Measurements from ENCODE around the gene DAGLB. TPM values are rescaled to one million over a fixed set of nuclear protein-coding genes. Genes with fewer than 3 reads are reported as not detected.

The DAGLB gene
- total and polyA plus RNA-seq, 9 donors, result 10.1 to 14.0 (median 10.9) TPM

Other genes with a start within 250 kb of the DAGLB start
- gene CYTH3, start 175.3 kb downstream of the DAGLB start, total RNA-seq, result 20.3 TPM
- 10 to 100 TPM; 33.1 to 46.7 (median 41.6) TPM for gene CYTH3, start 175.3 kb downstream of the DAGLB start, polyA plus RNA-seq (ENCODE audit: insufficient read depth in 1 of 8, insufficient read length in 8 of 8, low replicate concordance in 1 of 8)
- gene FAM220A, start 99.0 kb downstream of the DAGLB start, total RNA-seq, result 17.6 TPM
- 10 to 100 TPM; 16.0 to 21.2 (median 18.0) TPM for gene FAM220A, start 99.0 kb downstream of the DAGLB start, polyA plus RNA-seq (ENCODE audit: insufficient read depth in 1 of 8, insufficient read length in 8 of 8, low replicate concordance in 1 of 8)
- 47.2 TPM for gene RAC1, start 73.4 kb downstream of the DAGLB start, total RNA-seq
- 100 to 1,000 TPM; 147 to 185 (median 160) TPM for gene RAC1, start 73.4 kb downstream of the DAGLB start, polyA plus RNA-seq (ENCODE audit: insufficient read depth in 1 of 8, insufficient read length in 8 of 8, low replicate concordance in 1 of 8)
- 115 TPM for gene KDELR2, start 36.2 kb upstream of the DAGLB start, total RNA-seq
- 100 to 1,000 TPM; 145 to 240 (median 167) TPM for gene KDELR2, start 36.2 kb upstream of the DAGLB start, polyA plus RNA-seq (ENCODE audit: insufficient read depth in 1 of 8, insufficient read length in 8 of 8, low replicate concordance in 1 of 8)
- 0.09 TPM for gene GRID2IP, start 103.5 kb upstream of the DAGLB start, total RNA-seq
- gene GRID2IP, start 103.5 kb upstream of the DAGLB start, polyA plus RNA-seq (ENCODE audit: insufficient read depth in 1 of 8, insufficient read length in 8 of 8, low replicate concordance in 1 of 8), result under 1 TPM; 0.04 to 0.18 (median 0.09) TPM
- 57.5 TPM for gene ZDHHC4, start 129.5 kb upstream of the DAGLB start, total RNA-seq
- 10 to 100 TPM; 37.0 to 50.4 (median 43.5) TPM for gene ZDHHC4, start 129.5 kb upstream of the DAGLB start, polyA plus RNA-seq (ENCODE audit: insufficient read depth in 1 of 8, insufficient read length in 8 of 8, low replicate concordance in 1 of 8)
- gene INTS15, start 142.1 kb upstream of the DAGLB start, total RNA-seq, result 11.6 TPM
- 10 to 100 TPM; 18.8 to 27.6 (median 24.4) TPM for gene INTS15, start 142.1 kb upstream of the DAGLB start, polyA plus RNA-seq (ENCODE audit: insufficient read depth in 1 of 8, insufficient read length in 8 of 8, low replicate concordance in 1 of 8)
- gene ZNF853, start 167.7 kb upstream of the DAGLB start, total RNA-seq, result 7.2 TPM
- 10 to 100 TPM; 13.6 to 16.9 (median 15.0) TPM for gene ZNF853, start 167.7 kb upstream of the DAGLB start, polyA plus RNA-seq (ENCODE audit: insufficient read depth in 1 of 8, insufficient read length in 8 of 8, low replicate concordance in 1 of 8)
- gene ZNF316, start 189.4 kb upstream of the DAGLB start, total RNA-seq, result 11.1 TPM
- 10 to 100 TPM; 23.1 to 37.9 (median 28.4) TPM for gene ZNF316, start 189.4 kb upstream of the DAGLB start, polyA plus RNA-seq (ENCODE audit: insufficient read depth in 1 of 8, insufficient read length in 8 of 8, low replicate concordance in 1 of 8)